GM20000 (cell line): Measurements from ENCODE around the gene DDX6.

Experiments used
- DNase-seq: peaks from one replicate; pipeline ENCODE4 v3.0.0; 2012; ENCODE audit warnings: low spot score
- CTCF ChIP-seq: IDR thresholded peaks from 2 replicates; pipeline ENCODE4 v1.5.1; 2012; ENCODE audit warnings: mild to moderate bottlenecking, control low read depth; ENCODE audit errors: extremely low read depth, missing control alignments

The DDX6 gene

DNA sequence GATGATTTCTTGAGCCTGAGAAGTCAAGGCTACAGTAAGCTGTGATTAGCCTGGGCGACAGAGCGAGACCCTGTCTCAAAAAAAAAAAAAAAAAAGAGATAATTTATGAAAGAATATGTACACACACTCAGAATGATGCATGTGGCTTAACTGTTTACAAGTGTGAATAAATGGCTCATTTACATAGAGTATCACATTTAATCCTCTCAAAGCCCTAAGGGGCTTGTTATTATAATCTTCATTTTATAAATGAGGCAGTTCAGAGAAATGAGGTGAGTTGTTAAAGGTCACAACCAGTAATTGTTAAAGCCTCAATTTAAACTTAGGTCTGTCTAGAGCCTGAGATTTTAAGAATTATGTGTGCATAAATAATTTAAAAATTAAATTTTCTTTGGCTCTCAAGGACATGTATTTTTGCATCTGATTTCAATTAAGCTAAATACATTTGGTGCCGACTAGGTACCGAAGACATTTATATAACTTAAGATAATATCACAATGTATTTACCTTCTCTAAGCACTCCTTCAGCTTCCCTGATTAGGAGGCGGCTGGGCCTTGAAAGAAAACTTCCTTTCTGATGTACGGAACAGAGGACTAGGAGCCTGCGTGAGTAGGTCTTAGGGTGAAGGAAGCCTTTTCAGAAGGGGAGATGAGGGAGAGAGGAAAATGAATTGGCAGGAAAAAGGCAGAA lies 28.5 kb upstream of the DDX6 start:
- no peak for TF ChIP-seq CTCF
- DNase-seq: no peak

- DNase-seq: no peak
- no peak for TF ChIP-seq CTCF
These were observed 27.2 kb upstream of the DDX6 start for GRCh38 chr11:118818130-118818529.

GRCh38 chr11:118813551-118813950 lies 22.6 kb upstream of the DDX6 start:
- no peak for DNase-seq
- TF ChIP-seq CTCF: no peak

- no peak for DNase-seq
- no peak for TF ChIP-seq CTCF
These were observed 21.5 kb upstream of the DDX6 start for GRCh38 chr11:118812485-118812884.

DNA sequence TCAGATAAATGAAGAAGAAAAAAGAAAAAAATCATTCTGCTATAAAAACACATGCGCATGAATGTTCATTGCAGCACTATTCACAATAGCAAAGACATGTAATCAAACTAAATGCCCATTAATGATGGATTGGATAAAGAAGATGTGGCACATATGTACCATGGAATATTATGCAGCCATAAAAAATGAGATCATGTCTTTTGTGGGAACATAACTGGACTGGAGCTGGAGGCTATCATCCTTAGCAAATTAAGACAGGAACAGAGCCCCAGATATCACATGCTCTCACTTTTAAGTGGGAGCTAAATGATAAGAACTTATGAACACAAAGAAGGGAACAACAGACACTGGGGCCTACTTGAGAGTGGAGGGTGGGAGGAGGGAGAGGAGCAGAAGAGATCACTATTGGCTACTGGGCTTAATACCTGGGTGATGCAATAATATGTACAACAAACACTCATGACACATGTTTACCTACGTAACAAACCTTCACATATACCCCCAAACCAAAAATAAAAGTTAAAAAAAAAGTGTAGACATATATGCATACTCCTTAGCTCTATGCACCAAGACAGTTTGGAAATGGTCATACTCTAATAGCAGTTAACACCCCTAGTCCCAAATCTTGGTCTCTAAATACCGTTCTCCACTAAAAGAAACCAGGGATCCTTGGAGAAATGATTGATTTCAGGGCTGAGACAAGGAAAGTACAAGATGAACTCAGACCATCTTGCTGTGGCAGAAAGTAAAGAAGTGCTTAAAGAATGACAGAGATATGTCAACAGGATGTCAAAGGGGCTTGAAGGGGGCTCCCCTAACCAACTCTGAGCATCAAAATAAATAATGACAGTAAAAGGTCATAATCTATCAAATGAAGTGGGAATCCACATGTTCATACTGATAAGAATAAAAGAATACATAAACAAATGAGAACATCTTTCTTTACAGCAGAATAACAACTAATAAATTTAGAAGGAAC lies 17.1 kb upstream of the DDX6 start:
- DNase-seq: no peak
- no peak for TF ChIP-seq CTCF

- DNase-seq: no peak
- TF ChIP-seq CTCF: no peak
These were observed 15.4 kb upstream of the DDX6 start for GRCh38 chr11:118806400-118806799.

- DNase-seq: no peak
These were observed 13.1 kb upstream of the DDX6 start for GRCh38 chr11:118804094-118804493.

More at GRCh38 chr11:118804094-118804493, 13.1 kb upstream of the DDX6 start:
- TF ChIP-seq CTCF: no peak
